Amniotic stem cell (primary cell): Measurements from ENCODE around the gene LIN28B.
"Not testable (repeated sequence)": the region's sequence is repeated elsewhere in the genome, so short reads cannot be mapped to it uniquely, and the experiment has no call there.

ENCODE experiments used
- DNase-seq: peaks from one replicate; lab custom pipeline; 2025; lab: John Stamatoyannopoulos, UW

Gene LIN28B

DNA sequence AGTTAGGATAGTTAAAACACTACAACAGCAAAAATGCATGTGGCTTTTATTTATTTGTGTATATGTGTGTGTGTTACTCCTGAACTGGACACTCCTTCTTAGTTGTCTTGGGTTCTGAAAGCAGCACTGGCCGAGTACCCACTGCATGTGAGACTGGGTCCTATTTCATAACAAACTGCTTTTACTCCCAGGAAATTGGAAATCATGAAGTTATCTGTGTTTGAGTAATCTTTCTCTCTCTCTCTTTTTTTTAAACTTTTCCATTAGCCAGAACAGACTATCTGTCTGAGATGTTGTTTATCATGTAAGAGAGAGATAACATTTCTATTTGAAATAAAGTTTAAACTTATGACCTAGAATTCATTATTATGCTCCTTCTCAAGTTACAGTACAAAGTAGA is 110.4 kb downstream of the LIN28B start:
- no peak for DNase-seq

DNA sequence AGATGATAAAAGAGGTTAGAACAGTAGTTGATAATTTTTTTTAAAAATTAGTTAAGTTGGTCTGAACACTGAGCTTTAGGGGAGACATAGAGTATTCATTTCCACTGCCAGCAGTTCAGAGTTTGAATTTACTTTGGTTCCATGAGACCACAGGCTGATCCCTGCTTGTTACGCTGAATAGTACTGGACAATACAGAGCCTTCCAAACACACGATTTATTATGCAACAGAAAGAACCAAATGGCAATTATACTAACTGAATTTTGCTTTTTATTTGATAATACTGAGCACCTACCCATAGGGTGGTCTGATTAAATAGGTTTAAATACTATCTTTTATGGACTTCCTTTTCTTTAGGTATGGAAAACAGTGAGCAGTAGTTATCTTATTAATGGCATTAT is 111.5 kb downstream of the LIN28B start:
- DNase-seq: no peak

DNA sequence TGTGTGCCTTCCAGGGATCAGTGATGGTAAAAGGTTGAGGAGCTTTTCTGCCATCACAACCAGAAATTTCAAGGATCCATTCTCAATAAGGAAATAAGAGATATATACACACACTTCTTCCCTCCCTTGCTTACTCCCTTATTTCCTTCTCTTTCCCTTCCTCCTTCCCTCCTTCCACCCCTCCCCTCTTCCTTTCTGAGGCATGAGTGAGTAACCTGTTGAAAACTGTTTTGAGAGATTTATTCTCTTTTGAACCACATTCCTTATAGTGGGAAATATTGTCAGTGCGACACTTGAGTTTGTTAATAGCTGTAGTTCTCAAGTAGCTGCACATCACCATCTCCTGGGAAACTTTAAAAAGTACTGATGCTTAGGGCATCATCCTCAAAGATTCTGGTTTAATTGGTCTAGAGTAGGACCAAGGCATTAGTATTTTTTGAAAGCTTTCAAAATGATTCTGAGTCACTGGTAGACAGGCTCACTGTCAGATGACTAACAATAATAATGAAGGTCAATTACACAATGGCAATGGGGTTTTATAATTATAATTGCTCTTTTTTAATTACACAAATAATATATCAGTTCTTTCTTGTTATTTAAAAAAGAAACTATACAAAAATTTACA is 113.0 kb downstream of the LIN28B start:
- no peak for DNase-seq

DNA sequence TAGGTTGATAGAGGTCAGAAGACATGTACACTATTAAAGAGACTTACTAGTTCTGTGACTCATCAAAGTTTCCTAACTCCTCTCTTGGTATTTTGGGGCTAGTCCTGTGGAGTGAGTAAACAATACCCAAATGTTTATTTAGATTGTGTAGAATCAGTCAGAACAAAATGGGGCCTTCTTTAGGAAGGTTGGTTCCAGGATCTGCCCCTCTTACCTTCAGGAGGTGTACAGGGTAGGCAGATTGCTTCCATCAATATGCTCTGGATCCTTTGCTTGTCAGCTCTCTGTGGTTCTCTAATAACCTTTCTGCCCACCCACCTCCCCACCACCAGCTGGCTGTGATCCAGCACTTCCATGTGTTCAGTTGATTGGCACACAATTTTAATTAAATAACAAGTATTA is 115.9 kb downstream of the LIN28B start:
- DNase-seq: no peak

DNA sequence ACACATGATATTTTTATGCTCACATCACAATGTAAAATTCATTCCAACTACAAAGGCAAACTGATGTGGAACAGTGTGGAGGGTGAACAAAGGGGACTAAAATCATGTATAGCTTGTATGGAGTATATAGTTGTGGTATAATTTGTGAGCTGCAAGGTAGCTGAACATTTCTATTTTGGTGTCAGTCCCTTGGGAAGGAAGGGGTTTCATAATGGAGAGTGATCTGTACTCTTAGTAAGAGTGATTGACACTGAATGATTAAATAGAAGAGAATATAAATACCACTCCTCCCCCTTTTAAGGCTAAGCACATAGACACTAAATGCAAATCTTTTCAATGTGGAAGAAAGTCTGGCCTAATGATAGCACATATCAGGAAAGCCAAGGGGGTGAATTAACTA is 118.3 kb downstream of the LIN28B start:
- no peak for DNase-seq

DNA sequence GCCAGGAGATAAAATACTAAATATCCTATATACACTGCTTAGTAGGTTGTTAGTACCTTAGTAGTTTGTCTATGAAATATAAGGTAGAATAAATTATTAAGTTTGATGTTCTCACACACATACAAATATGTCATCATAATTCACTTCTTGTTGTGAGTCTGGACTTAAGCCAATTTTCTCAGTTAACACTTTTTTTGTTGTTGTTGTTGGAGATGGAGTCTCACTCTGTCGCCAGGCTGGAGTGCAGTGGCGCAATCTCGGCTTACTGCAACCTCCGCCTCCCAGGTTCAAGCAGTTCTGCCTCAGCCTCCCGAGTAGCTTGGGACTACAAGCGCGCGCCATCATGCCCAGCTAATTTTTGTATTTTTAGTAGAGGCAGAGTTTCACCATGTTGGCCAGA is 119.5 kb downstream of the LIN28B start:
- DNase-seq: not testable (repeated sequence)

DNA sequence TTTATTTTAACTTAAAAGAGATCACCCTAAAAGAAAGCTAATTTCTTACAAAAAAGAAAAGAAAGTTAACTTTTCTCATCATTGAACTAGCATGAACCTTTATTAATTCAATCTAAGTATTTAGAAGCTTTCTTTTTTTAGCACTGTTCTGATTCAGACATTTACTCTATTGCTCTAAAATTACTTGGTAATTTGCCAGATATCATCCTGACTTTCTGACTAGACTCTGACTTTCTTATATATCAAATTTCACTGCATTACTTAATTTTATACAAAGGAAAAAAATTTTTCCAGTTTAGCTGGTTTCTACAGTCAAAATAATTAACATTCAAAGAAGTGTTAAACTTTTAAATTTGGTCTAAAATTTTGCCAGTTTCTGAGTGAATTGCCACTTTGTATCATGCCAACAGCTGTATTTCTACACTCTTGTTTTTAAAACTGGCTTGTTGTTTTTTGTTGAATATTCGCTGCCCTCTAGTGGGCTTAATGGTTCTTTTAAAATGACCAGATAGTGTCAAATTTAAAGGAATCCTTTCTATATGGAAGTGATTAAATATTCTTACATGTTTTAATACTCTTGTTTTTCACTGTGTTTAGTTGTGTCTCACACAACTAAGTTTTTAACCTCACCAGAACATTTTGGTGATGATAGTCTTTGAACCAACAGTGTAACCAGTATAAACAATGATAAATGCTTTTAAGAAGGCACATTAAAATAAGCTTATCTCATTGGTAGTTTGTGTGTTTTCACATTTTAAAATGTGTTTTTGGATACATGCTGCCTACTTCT is 120.9 kb downstream of the LIN28B start:
- peak; percentile 12 for DNase-seq

DNA sequence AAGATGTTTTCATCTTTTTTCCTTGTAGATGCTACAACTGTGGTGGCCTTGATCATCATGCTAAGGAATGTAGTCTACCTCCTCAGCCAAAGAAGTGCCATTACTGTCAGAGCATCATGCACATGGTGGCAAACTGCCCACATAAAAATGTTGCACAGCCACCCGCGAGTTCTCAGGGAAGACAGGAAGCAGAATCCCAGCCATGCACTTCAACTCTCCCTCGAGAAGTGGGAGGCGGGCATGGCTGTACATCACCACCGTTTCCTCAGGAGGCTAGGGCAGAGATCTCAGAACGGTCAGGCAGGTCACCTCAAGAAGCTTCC is 121.4 kb downstream of the LIN28B start:
- no peak for DNase-seq

DNA sequence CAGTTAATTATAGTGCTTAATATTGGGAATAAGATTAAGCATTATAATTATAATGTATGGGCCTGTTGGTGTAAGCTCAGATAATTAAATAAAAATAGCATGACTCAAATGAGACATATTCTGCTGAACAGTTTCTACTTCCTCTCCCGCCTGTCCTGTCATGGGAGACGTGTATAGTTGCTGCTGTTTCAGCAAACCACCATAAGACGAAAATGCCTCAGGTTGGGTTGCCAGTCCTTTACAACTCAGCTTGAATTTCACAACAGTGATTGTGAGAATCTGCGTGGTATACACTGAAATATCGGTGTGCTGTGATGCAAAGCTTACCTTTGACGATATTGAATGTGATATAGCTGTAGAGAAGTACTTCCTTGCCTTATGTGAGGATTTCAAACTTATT is 123.4 kb downstream of the LIN28B start:
- no peak for DNase-seq

DNA sequence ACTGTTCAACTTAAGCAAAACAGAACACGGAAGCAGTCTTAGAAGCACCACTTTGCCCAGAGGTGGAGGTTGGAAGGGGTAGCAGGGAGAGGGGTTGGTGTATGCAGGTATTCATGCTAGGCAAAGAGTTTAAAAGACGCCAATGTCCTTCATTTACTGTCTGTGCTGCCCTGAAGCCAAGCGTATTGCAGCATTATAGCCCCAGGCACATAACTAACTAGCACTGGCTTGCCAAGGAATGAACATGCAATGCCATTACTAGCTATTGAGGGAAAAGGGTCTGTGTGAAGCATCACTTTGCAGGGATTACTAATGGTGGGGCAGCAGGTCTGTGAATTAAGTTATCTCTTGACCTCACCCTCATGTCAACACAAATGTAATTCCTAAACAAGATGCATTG is 124.8 kb downstream of the LIN28B start:
- not testable (repeated sequence) for DNase-seq

DNA sequence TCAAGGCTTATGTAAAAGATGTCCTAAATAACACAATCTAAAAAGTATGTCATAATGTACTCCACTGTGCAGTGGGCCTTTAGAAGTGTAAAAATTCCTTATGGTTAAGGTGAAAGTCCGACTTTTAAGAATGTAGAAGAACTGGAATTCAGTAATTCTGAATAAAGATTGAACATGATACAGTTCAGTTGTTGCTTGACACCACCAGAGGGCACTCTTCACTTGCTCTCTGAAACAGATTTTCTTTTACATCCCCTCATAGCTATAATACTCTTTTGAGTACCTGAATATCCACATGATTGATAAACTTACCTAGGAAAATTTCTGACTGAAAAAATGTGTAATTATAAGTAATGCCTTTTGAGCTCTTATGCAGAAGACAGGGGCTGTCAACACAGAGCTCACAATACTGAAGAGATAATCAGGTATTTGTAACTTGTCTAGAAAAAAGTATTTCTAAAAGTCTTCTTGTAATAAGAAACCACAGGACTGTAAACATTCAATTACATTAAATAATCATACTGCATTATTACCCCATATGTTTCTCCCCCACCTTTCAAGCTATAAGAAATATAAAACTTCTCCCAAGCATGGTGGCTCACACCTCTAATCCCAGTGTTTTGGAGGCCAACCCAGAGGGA is 130.8 kb downstream of the LIN28B start:
- DNase-seq: no peak

DNA sequence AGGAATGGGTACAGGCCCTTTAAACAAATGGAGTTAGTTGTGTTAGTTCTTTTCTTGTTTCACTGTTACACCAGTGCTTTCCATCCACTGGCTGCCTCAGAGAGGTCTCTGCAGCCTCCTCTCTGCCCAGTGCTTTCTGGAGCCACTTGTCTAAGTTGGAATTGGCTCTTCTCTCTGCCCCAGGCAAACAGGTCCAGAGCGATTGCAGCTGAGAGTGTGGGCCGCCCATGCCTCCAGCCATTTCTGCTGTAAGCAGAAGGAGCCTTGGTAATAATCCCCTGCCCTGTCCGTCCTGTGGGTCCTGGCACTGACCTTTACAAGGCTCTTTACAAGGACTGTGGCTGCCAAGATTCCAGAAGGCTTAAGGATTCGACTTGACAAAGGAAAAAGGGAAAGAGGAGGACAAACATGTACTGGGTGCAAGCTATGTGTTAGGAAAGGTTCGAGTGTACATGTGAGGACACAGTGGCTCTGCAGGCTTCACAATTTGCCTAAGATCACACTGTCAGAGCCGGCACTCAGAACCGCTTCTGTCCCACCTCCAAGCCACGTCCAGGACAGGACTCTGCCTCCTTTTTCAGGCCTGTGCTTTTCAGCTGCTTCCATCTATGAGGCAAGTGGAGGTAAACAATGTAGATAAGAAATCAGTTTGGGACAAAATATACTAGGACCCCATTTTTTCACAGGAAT is 134.4 kb downstream of the LIN28B start:
- DNase-seq: no peak

DNA sequence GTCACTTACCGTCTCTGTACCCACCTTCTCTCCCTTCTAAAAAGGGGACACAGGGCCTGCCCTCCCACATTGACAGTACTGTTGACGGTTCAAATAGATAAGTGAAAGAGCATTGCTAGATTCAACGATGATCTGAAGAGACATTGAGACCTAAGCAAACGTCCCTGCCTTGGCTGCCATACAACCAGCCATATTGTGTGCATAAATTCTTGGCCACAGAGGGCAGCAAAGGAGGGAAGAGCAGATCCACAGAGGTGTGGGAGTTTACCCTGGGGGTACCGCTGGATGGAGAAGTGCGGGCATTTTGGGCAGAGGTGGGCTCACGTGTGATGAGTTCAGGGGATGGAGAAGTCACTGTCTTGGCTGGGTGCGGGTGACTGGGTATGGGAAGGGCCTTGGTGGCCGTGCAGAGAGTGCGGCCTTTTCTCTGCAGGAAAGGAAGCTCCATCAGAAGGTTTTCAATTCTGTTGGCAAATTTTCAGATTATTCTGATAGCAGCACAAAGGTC is 137.3 kb downstream of the LIN28B start:
- DNase-seq: no peak

DNA sequence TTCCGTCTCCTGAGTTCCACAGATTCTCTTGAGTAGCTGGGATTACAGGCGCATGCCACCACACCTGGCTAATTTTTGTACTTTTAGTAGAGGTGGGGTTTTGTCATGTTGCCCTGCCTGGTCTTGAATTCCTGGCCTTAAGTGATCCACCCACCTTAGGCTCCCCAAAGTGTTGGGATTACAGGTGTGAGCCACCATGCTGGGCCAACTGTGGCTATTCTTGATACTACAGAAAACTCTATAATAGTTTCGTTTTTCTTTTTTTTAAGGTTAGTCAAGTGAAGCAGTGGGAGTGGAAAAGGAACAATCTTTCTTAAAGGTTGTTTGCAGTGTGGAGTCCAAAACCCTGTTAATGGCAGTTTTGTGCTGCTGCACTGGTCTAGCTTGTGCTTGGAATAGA is 138.2 kb downstream of the LIN28B start:
- no peak for DNase-seq

DNA sequence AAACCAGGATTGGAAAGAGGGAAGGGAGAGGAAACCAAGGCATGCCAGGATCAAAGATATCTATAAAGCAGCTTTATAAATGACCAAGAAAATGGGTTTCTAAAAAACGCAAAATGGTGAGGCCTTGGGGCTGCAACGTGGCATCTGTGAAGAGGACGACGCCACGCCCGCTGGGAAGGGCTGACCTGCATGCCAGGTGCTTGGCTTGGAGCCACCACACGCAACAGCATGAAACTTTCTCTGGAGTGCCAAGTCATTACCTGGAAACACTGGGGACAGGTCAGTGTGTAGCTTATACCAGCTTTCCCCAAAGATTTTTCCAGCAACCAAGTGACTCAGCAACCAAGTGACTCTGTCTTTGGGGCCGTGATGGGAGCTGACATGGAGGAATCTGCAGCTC is 140.4 kb downstream of the LIN28B start:
- DNase-seq: no peak

DNA sequence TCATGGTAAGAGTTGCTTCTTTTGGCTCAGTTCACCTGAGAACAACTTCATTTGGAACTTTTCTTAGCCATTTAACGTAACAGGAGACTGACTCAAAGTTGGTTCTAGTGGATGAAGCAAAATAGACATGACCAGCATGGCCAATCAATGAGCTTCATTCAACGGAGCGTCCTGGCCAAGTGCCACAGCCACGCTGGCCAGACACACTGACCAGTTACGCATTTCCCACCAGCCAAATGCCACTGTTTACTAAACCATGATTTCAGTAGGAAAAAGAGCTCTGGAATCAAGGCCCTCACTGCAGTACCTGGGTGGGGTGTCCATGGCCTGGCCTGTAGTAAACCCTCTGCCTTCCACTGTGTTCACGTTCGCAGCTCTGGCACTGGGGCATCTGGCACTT is 142.5 kb downstream of the LIN28B start:
- no peak for DNase-seq

DNA sequence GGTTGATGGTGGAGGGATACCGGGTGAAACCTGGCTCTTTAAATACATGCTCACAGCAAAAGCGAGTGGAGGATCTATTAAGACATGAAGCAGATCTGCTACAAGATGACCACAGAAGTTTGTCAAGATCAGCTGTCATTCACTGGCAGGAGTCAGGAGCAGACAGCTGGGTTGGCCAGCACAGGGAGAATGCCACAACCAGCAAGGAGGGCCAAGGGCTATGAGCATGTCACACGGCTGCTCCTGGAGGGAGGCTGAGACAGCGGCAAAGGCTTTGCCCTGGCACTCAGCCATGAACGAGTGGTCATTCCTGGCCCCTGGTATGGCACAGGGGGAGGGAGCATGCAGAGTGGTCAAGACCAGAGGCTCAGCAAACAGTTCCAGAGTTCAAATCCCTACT is 145.3 kb downstream of the LIN28B start:
- DNase-seq: no peak

DNA sequence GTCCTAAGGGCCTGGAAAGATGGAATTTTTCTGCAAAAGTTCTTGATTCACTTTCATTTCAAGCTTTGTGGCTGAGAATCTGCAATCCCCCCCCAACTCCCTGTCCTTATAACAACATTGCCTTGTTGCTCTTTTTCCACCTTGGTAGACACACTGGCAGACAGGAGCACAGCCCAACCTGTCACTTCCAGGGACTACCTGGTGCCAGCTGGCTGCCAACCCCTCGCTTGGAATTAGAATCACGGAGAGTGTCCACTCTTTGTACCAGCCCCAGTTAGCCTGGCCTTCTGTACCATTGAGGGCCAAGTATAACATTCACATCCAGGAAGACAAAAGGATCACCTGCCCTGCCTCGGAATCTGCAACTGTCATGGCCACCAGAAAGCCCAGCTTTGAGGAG is 148.2 kb downstream of the LIN28B start:
- DNase-seq: no peak

DNA sequence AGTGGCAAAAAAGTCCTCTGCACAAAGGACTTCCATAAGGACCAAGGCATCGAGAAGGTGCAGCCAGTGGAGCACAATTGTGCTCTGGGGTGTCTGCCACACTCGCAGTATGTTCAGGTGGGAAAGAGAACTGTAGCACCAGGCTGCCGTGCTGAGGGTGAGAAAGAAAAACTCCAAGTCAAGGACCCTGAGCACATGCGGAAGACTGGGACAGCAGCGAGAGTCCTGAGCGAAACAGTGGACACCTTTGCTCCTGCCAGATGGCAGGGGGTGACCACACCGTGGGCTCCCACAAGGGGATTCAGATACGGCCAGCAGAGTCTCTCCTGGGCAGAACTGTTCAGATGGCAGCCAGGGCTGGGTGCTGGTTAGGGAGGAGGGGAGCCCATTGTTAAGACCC is 149.4 kb downstream of the LIN28B start:
- no peak for DNase-seq

DNA sequence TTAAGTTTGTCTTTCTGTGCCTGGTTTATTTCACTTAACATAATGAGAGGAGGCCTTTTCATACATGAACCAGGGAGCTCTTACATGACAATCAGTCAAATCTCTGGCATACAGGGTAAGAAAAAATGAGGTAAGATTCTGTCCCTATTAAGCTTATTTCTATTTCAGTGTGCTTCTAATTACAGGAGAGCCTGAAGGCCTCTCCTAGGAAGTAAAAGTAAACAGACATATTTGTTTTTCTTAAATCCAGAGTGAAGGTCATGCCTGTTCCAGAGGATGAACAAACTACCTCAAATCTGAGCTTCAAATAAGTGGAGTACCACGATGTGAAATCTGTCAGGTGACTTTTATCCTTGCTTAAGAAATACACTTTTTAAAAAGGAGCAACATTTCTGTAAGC is 150.3 kb downstream of the LIN28B start:
- DNase-seq: no peak

DNA sequence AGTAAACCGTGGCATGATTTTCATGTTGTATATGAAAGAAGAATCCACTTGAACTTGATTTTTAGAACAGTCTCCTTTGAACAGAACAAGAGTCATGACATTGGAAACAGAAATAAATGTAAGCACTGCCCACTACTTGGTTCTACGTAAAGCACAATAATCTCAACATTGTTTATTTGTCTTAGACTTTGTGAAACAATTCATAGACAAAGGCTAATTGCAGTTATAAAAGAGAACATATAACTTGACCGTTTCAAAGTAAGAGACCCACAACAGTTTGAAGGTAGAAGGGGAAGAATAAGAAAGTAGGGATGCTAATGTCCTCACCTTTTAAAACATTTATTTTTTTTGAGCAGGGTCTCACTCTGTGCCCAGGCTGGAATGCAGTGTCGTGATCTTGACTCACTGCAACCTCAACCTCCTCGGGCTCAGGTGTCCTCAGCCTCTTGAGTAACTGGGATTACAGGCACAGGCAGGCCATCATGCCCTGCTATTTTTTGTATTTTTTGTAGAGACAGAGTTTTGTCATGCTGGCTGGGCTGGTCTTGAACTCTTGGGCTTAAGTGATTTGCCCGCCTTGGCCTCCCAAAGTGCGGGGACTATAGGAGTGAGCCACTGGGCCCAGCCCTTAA is 151.8 kb downstream of the LIN28B start:
- DNase-seq: no peak
